ENCODE data around the gene SETDB2. TPM values are rescaled to one million over a fixed set of nuclear protein-coding genes. Genes with fewer than 3 reads are reported as not detected.

SETDB2 gene, protein sequence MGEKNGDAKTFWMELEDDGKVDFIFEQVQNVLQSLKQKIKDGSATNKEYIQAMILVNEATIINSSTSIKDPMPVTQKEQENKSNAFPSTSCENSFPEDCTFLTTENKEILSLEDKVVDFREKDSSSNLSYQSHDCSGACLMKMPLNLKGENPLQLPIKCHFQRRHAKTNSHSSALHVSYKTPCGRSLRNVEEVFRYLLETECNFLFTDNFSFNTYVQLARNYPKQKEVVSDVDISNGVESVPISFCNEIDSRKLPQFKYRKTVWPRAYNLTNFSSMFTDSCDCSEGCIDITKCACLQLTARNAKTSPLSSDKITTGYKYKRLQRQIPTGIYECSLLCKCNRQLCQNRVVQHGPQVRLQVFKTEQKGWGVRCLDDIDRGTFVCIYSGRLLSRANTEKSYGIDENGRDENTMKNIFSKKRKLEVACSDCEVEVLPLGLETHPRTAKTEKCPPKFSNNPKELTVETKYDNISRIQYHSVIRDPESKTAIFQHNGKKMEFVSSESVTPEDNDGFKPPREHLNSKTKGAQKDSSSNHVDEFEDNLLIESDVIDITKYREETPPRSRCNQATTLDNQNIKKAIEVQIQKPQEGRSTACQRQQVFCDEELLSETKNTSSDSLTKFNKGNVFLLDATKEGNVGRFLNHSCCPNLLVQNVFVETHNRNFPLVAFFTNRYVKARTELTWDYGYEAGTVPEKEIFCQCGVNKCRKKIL
- total RNA-seq (11.0 TPM), polyA plus RNA-seq (ENCODE audit: insufficient read depth in 1 of 8, insufficient read length in 8 of 8, low replicate concordance in 1 of 8) (1 to 10 TPM; 6.7 to 8.8 (median 7.6) TPM)
- long read RNA-seq, donor 1, partial matches to known transcripts: 0 of 1 reads
- long read RNA-seq, donor 1, other reads (novel, unspliced or antisense): 0 of 1 reads
- long read RNA-seq, donor 2: 0 reads
- long read RNA-seq, donor 3: 0 reads
- long read RNA-seq, donor 4: 0 reads
- long read RNA-seq, donor 5, partial matches to known transcripts: 10 of 13 reads
- long read RNA-seq, donor 5, other reads (novel, unspliced or antisense): 0 of 13 reads
- long read RNA-seq, donor 6, partial matches to known transcripts: 0 of 1 reads
- long read RNA-seq, donor 6, other reads (novel, unspliced or antisense): 0 of 1 reads
- long read RNA-seq, donor 7, full-length matches to known transcripts: 2 of 2 reads
- long read RNA-seq, donor 7, partial matches to known transcripts: 0 of 2 reads
- long read RNA-seq, donor 7, other reads (novel, unspliced or antisense): 0 of 2 reads
- long read RNA-seq, donor 8: 0 reads
- long read RNA-seq, donor 9: 0 reads
- long read RNA-seq, donor 10: 0 reads
- long read RNA-seq, donor 11, partial matches to known transcripts: 0 of 1 reads
- long read RNA-seq, donor 11, other reads (novel, unspliced or antisense): 0 of 1 reads

DNA sequence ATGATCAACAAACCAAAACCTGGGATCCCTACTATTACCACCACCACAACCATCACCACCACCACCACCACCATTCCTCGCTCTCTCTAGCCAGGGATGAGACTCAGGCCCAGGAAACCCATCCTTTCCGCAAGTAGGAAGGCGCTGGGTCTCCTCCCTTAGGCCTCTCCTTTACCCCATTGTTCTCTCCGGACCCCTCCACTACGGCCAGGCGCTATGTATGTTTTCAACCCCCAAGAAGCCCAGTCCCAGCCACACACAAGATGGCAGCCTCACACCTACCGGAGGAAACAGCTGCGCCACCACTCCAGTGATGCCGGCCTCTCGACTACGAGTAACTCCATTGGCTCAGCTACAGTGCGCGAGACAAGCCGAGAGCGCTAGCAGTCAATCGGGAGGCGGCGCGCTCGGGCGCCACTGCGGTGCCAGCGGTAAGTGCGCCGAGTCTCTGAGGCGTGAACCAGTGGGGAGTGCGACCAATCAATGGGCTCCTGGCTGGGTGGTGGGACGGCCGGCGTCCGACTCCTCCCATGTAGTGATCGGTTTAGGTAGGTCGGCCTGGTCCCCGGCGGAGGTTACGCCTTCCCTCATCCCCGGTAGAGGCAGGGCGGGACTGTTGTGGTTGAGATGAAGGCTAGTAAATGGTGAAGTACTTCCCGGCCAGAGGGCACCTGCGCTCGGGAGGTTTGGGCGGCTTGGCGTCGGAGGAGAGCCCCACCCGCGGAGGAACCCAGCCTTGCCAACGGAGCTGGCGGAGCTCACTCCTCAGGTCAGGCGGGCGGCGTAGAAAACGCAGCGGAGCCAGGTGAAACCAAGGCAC, at the start of gene SETDB2, which contains the start of gene CAB39L:
TSS of gene SETDB2 (plus strand) at position 571 of the 820 bp plus-strand sequence. CDS start 7,620 bp downstream, outside the sequence.
TSS of gene CAB39L (minus strand) at position 361 of the 820 bp plus-strand sequence. CDS start 61,154 bp downstream, outside the sequence.
- 1% methylated on average over 51 of the region's 53 CpGs for WGBS (ENCODE audit: insufficient coverage)
- Histone ChIP-seq H3K4me3 (ENCODE audit: low read length) (peak within 1 kb of the TSS; percentile 94), H3K27me3 (ENCODE audit: control insufficient read depth, insufficient read depth, low read length) (no peaks in the 10 kb centered on the region), H3K4me1 (ENCODE audit: control insufficient read depth, insufficient read depth, low read length) (peaks cover 5% of the 10 kb centered on the region), H3K27ac (ENCODE audit: low read length) (peak within 1 kb of the TSS; percentile 99), H3K36me3 (ENCODE audit: control insufficient read depth, insufficient read depth, low read length) (no peaks in the 10 kb centered on the region), H3K9me3 (replicated peaks; ENCODE audit: control insufficient read depth, low read depth, low read length) (no peaks in the 10 kb centered on the region)
- DNase-seq: peak; percentile 100

DNA sequence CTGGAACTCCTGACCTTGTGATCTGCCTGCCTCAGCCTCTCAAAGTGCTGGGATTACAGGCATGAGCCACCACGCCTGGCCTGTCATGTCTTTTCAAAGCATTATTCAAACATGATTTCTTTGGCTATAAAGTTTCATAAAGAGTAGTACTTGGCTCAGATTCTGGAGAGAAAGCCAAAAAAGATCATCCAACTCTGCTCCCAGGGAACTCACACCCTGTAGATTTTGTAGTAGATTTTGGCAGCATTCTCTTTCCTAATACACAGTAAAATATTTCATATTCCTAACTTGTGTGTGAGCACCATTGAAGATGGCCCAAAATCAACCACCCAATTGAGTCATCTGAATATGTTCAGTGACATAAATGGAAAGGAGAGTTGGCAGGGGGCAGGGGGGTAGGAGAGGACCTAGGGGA, 48.6 kb upstream of the SETDB2 start:
- Histone ChIP-seq H3K9me3 (replicated peaks; ENCODE audit: control insufficient read depth, low read depth, low read length) (no peaks in the 10 kb centered on the region), H3K27ac (ENCODE audit: low read length) (peak overlapping the region; percentile 1), H3K27me3 (ENCODE audit: control insufficient read depth, insufficient read depth, low read length) (no peaks in the 10 kb centered on the region), H3K4me3 (ENCODE audit: low read length) (no peak overlapping the region), H3K36me3 (ENCODE audit: control insufficient read depth, insufficient read depth, low read length) (no peaks in the 10 kb centered on the region), H3K4me1 (ENCODE audit: control insufficient read depth, insufficient read depth, low read length) (no peaks in the 10 kb centered on the region)
- no CpG with 5 or more reads among the region's 1 CpG for WGBS (ENCODE audit: insufficient coverage)
- peak; percentile 92 for DNase-seq

DNA sequence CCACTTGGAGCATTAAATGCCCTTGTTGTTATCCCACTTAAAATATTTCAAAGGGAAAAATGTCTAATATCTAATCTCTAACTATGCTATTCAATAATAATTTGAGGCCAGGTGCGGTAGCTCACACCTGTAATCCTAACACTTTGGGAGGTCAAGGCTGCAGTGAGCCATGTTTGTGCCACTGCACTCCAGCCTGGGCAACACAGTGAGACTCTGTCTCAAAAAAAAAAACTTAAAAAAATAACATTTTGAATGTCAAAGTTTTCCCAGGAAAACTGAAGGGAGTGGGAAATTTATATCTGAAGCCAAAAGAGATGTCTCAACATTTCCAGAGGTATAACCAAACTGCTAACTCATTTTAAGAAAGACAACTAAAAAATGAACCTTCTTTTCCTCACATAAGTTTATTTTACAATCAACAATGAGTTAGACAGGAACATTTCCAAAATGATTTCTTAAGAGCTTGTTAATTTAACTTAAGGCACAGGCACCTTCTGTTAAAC, 48.1 kb upstream of the SETDB2 start:
- no peaks in the 10 kb centered on the region for H3K4me1 ChIP-seq (ENCODE audit: control insufficient read depth, insufficient read depth, low read length)
- no peaks in the 10 kb centered on the region for H3K36me3 ChIP-seq (ENCODE audit: control insufficient read depth, insufficient read depth, low read length)
- WGBS (ENCODE audit: insufficient coverage): no CpG with 5 or more reads among the region's 1 CpG
- DNase-seq: peak; percentile 84
- H3K9me3 ChIP-seq (replicated peaks; ENCODE audit: control insufficient read depth, low read depth, low read length): no peaks in the 10 kb centered on the region
- no peaks in the 10 kb centered on the region for H3K27me3 ChIP-seq (ENCODE audit: control insufficient read depth, insufficient read depth, low read length)
- no peak overlapping the region for H3K4me3 ChIP-seq (ENCODE audit: low read length)
- H3K27ac ChIP-seq (ENCODE audit: low read length): peak overlapping the region; percentile 1

DNA sequence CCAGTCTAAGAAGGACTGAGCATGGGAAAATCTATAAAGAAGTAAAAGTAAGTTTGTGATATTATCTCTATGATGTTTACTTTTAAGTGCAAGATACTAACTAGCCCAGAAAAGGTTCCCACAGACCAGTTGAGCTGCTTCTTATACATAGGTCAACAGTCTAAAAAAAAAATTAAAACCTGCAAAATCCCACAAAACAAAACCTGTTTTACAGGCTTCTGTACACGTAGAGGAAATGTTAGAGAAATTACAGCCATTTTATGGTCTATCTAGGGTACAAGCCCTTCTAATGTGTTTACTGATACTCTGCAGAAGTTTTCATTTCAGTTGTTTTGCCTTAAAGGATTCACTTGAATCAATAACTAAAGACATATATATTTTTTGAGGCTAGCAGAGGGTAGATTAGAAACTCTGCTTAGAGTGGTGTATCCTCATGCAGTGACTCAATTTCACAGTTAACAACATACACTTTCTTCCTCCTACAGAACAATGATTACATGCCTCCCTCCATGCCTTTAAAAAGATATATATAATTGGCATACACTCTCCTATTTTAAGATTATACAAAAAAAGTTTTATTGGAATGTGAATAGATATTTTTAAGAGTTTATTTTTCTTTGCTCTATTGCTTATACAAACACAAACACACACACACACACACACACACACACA, 44.1 kb upstream of the SETDB2 start:
- DNase-seq: no peak
- WGBS (ENCODE audit: insufficient coverage): no CpG with 5 or more reads among the region's 1 CpG
- Histone ChIP-seq H3K4me3 (ENCODE audit: low read length) (no peak overlapping the region), H3K27me3 (ENCODE audit: control insufficient read depth, insufficient read depth, low read length) (no peaks in the 10 kb centered on the region), H3K4me1 (ENCODE audit: control insufficient read depth, insufficient read depth, low read length) (no peaks in the 10 kb centered on the region), H3K36me3 (ENCODE audit: control insufficient read depth, insufficient read depth, low read length) (no peaks in the 10 kb centered on the region), H3K9me3 (replicated peaks; ENCODE audit: control insufficient read depth, low read depth, low read length) (peaks cover 6% of the 10 kb centered on the region), H3K27ac (ENCODE audit: low read length) (no peak overlapping the region)

DNA sequence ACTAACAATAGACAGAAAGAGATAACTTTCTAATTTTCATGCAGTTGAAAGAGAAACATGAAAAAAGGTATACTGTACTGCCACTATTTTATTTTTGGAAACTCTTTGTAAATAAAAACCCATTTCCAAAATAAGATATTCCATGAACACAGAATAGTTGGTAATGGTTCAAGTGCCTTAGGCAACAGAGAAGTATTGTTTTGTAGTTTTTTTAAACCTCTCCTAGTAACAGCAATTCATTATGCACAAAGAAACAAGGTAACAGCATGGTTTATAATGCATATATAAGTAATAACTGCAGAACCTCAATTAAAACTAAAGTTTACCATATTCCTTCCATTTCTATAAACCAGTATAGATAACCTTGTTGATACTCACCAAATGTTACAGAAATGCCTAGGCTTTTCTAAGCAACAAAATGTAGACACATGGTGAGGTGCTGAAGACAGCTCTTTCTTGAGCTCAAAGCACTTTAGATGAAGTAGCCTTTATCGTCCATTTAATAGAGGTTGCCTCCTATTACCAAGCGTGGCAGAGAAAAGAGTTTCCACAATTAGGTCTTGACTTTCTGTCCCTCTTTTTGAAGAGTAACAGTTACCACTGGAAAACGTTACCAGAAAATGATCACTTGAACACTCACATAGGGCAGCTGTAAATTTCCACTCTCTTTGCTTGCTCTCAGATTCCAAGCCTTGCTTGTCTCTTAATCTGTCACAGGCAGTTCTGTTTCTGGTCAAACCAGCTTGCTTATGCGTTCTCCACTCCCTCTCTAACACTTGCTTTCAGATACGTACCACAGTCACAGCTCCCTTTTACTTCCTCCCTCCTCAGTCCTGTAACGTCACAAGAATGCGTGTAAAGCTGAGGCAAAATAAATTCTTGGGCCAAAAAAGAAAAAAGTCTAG, 43.1 kb upstream of the SETDB2 start:
- DNase-seq: peak; percentile 77
- Histone ChIP-seq H3K4me3 (ENCODE audit: low read length) (no peak overlapping the region), H3K9me3 (replicated peaks; ENCODE audit: control insufficient read depth, low read depth, low read length) (peaks cover 6% of the 10 kb centered on the region), H3K36me3 (ENCODE audit: control insufficient read depth, insufficient read depth, low read length) (no peaks in the 10 kb centered on the region), H3K27ac (ENCODE audit: low read length) (peak overlapping the region; percentile 66), H3K4me1 (ENCODE audit: control insufficient read depth, insufficient read depth, low read length) (no peaks in the 10 kb centered on the region), H3K27me3 (ENCODE audit: control insufficient read depth, insufficient read depth, low read length) (no peaks in the 10 kb centered on the region)
- WGBS (ENCODE audit: insufficient coverage): 12% methylated on average over 4 of the region's 7 CpGs

DNA sequence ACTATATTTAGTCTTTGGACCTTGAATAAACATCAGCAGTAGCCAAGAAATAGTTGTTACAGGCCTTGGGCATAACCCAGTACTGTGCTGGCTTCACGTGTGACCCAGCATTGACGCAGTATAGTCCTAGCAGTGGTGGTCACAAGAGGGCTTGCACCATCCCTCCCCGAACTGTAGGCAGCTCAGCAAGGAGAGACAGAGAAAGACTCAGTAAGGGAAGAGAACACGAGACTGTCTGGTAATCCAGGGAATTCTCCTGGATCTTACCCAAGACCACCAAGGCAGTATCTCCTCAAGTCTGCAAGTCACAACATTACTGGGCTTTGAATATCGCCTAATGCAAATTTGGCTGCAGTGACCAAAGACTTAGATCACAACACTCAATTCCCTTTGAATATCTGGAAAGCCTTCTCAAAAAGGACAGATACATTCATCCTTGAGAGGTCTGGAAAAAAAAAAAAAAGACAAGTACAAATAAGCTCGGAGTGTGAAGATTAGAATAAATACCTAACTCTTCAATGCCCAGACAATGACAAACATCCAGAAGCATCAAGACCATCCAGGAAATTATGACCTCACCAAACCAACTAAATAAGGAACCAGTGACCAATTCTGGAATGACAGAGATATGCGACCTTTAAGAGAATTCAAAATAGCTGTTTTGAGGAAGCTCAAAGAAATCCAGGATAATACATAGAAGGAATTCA, 39.9 kb upstream of the SETDB2 start:
- Histone ChIP-seq H3K4me3 (ENCODE audit: low read length) (no peak overlapping the region), H3K27ac (ENCODE audit: low read length) (no peak overlapping the region), H3K4me1 (ENCODE audit: control insufficient read depth, insufficient read depth, low read length) (no peaks in the 10 kb centered on the region), H3K9me3 (replicated peaks; ENCODE audit: control insufficient read depth, low read depth, low read length) (peaks cover 6% of the 10 kb centered on the region), H3K36me3 (ENCODE audit: control insufficient read depth, insufficient read depth, low read length) (no peaks in the 10 kb centered on the region), H3K27me3 (ENCODE audit: control insufficient read depth, insufficient read depth, low read length) (no peaks in the 10 kb centered on the region)
- no peak for DNase-seq
- 73% methylated on average over 5 of the region's 7 CpGs for WGBS (ENCODE audit: insufficient coverage)

DNA sequence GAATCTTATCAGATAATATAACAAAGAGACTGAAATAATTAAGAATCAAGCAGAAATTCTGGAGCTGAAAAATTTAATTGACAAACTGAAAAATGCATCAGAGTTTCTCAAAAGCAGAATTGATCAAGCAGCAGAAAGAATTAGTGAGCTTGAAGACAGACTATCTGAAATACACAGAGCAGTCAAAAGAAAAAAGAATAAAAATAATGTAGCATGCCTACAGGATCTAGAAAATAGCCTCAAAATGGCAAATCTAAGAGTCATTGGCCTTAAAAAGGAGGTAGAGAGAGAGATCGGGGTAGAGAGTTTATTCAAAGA, 39.4 kb upstream of the SETDB2 start:
- no peaks in the 10 kb centered on the region for H3K4me1 ChIP-seq (ENCODE audit: control insufficient read depth, insufficient read depth, low read length)
- H3K4me3 ChIP-seq (ENCODE audit: low read length): no peak overlapping the region
- no peak for DNase-seq
- H3K27ac ChIP-seq (ENCODE audit: low read length): no peak overlapping the region
- H3K9me3 ChIP-seq (replicated peaks; ENCODE audit: control insufficient read depth, low read depth, low read length): peaks cover 6% of the 10 kb centered on the region
- no CpG with 5 or more reads among the region's 1 CpG for WGBS (ENCODE audit: insufficient coverage)
- H3K36me3 ChIP-seq (ENCODE audit: control insufficient read depth, insufficient read depth, low read length): no peaks in the 10 kb centered on the region
- H3K27me3 ChIP-seq (ENCODE audit: control insufficient read depth, insufficient read depth, low read length): no peaks in the 10 kb centered on the region

DNA sequence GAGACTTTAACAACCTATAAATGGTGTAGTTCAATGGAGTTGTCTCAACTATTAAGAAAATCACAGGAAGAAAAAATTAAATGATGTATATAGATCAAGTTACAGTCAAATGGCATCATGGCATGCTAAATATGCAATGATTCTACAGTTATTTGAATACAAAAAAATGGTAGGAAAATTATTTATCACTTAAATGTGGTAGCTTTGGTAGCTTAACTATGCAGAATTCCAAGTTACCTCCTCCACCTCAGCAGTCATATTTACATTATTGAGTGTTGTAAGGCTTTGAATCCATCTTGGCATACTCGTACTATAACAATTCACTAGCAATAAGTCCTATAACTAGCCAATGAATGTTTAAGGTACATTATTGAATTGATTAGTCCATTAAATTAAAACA, 37.0 kb upstream of the SETDB2 start:
- no peak for DNase-seq
- Histone ChIP-seq H3K36me3 (ENCODE audit: control insufficient read depth, insufficient read depth, low read length) (no peaks in the 10 kb centered on the region), H3K9me3 (replicated peaks; ENCODE audit: control insufficient read depth, low read depth, low read length) (peaks cover 6% of the 10 kb centered on the region), H3K4me1 (ENCODE audit: control insufficient read depth, insufficient read depth, low read length) (no peaks in the 10 kb centered on the region), H3K4me3 (ENCODE audit: low read length) (no peak overlapping the region), H3K27me3 (ENCODE audit: control insufficient read depth, insufficient read depth, low read length) (no peaks in the 10 kb centered on the region), H3K27ac (ENCODE audit: low read length) (no peak overlapping the region)
- WGBS (ENCODE audit: insufficient coverage): no CpG with 5 or more reads among the region's 1 CpG
